ENCODE data around the gene GLYAT.

Gene GLYAT

GRCh38 chr11:58772329-58773285 lies 40.9 kb upstream of the GLYAT start:
- ChIA-PET CTCF (interaction anchor here (0.6 to 1.0 kb wide), 4 partner anchors 18 to 306 kb away, joined by 3 read pairs; no protein-coding TSS in a partner anchor), POLR2A (no interaction called here)
- no peak overlapping the region for H3K27ac ChIP-seq (ENCODE audit: extremely low read depth, low read depth, low read length)

GRCh38 chr11:58771458-58771855 lies 39.7 kb upstream of the GLYAT start:
- POLR2A ChIA-PET, result no interaction called here
- H3K27ac ChIP-seq (ENCODE audit: extremely low read depth, low read depth, low read length), result no peak overlapping the region
- TF ChIP-seq ZNF2 (tag by site-specific recombination; IDR thresholded peaks at IDR 0.05) (no peak), ZBTB44 (tag by site-specific recombination; IDR thresholded peaks at IDR 0.05) (no peak), ZNF571 (tag by site-specific recombination; IDR thresholded peaks at IDR 0.05) (no peak), ZNF670 (tag by site-specific recombination; IDR thresholded peaks at IDR 0.05; ENCODE audit: low read depth) (no peak), FEZF1 (tag by site-specific recombination; IDR thresholded peaks at IDR 0.05) (no peak), ZNF560 (tag by site-specific recombination; IDR thresholded peaks at IDR 0.05; ENCODE audit: borderline replicate concordance) (no peak), ZFP37 (tag by site-specific recombination; IDR thresholded peaks at IDR 0.05) (no peak), ZNF548 (tag by site-specific recombination; IDR thresholded peaks at IDR 0.05) (no peak)
- H3K4me1 ChIP-seq (ENCODE audit: control insufficient read depth, insufficient read depth, low read length), result no peaks in the 10 kb centered on the region
- CTCF ChIA-PET, result interaction anchor here (0.5 to 0.6 kb wide), 2 partner anchors 73 to 92 kb away, joined by 3 to 4 read pairs; partner anchors contain the start of gene GLYATL2
- H3K36me3 ChIP-seq (ENCODE audit: control insufficient read depth in 2 of 2, insufficient read depth in 1 of 2, low read length in 2 of 2), result no peaks in the 10 kb centered on the region
- H3K9me3 ChIP-seq (ENCODE audit: control insufficient read depth, insufficient read depth, low read depth, low read length), result no peaks in the 10 kb centered on the region
- H3K4me3 ChIP-seq (ENCODE audit: low read depth, low read length), result no peak overlapping the region

More at GRCh38 chr11:58772329-58773285, 40.9 kb upstream of the GLYAT start:
- Histone ChIP-seq H3K36me3 (ENCODE audit: control insufficient read depth in 2 of 2, insufficient read depth in 1 of 2, low read length in 2 of 2) (no peaks in the 10 kb centered on the region), H3K4me3 (ENCODE audit: low read depth, low read length) (no peak overlapping the region), H3K9me3 (ENCODE audit: control insufficient read depth, insufficient read depth, low read depth, low read length) (no peaks in the 10 kb centered on the region), H3K4me1 (ENCODE audit: control insufficient read depth, insufficient read depth, low read length) (no peaks in the 10 kb centered on the region)
- TF ChIP-seq ZNF600 (tag by site-specific recombination; IDR thresholded peaks at IDR 0.05) (no peak), ZBTB44 (tag by site-specific recombination; IDR thresholded peaks at IDR 0.05) (no peak), ZNF76 (tag by site-specific recombination; IDR thresholded peaks at IDR 0.05; ENCODE audit: borderline replicate concordance, low read depth) (no peak), ZSCAN4 (tag by site-specific recombination; IDR thresholded peaks at IDR 0.05) (no peak), ZNF645 (tag by site-specific recombination; IDR thresholded peaks at IDR 0.05) (no peak), KLF1 (tag by site-specific recombination; IDR thresholded peaks at IDR 0.05) (no peak), ZBTB26 (tag by site-specific recombination; optimal IDR thresholded peaks at IDR 0.05) (no peak)
